Measurements from ENCODE around the gene SPESP1.

Gene SPESP1

GRCh38 chr15:68994149-68994548 is 63.8 kb downstream of the SPESP1 start:
- no peak for ATAC-seq
- no peaks in the 10 kb centered on the region for H3K36me3 Mint-ChIP-seq
- H3K4me3 Mint-ChIP-seq = no peak overlapping the region
- no peaks in the 10 kb centered on the region for H3K9me3 Mint-ChIP-seq
- H3K27ac Mint-ChIP-seq = no peak overlapping the region
- H3K4me1 Mint-ChIP-seq = no peaks in the 10 kb centered on the region
- peaks cover 19% of the 10 kb centered on the region for H3K27me3 Mint-ChIP-seq

GRCh38 chr15:68994981-68995761 is 64.8 kb downstream of the SPESP1 start:
- Mint-ChIP-seq H3K9me3 (no peaks in the 10 kb centered on the region), H3K27ac (no peak overlapping the region), H3K36me3 (no peaks in the 10 kb centered on the region), H3K27me3 (peaks cover 23% of the 10 kb centered on the region), H3K4me3 (no peak overlapping the region), H3K4me1 (no peaks in the 10 kb centered on the region)
- ATAC-seq = no peak
